Measurements from ENCODE around the gene PCSK2.

The PCSK2 gene

DNA sequence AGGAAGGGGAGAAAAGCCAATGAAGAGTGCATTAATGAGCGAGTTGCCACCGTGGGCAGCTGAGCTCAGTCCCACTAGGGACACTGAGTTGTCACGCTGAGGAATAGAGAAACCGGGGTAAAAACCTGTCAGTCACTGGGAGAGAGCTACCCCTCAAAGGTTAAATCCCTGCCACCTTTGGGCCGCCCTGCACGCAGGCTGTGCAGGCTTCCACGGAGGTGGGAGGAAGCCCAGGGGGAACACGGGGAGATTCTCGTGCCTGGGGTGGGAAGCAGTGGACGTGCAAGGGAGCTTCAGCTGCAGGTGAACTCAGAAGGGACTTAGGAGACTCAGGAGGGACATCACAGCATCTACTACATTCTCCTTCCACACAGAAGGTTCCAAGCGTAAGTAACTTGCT, 253.9 kb downstream of the PCSK2 start:
- H3K4me3 ChIP-seq (ENCODE audit: control insufficient read depth, low read depth, low read length), result no peak overlapping the region
- DNase-seq (ENCODE audit: low read depth), result no peak
- TF ChIP-seq, protein P1, sequence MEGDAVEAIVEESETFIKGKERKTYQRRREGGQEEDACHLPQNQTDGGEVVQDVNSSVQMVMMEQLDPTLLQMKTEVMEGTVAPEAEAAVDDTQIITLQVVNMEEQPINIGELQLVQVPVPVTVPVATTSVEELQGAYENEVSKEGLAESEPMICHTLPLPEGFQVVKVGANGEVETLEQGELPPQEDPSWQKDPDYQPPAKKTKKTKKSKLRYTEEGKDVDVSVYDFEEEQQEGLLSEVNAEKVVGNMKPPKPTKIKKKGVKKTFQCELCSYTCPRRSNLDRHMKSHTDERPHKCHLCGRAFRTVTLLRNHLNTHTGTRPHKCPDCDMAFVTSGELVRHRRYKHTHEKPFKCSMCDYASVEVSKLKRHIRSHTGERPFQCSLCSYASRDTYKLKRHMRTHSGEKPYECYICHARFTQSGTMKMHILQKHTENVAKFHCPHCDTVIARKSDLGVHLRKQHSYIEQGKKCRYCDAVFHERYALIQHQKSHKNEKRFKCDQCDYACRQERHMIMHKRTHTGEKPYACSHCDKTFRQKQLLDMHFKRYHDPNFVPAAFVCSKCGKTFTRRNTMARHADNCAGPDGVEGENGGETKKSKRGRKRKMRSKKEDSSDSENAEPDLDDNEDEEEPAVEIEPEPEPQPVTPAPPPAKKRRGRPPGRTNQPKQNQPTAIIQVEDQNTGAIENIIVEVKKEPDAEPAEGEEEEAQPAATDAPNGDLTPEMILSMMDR (conservative IDR thresholded peaks at IDR 0.05; ENCODE audit: control insufficient read depth, insufficient read depth, low read depth, low read length), result no peak

DNA sequence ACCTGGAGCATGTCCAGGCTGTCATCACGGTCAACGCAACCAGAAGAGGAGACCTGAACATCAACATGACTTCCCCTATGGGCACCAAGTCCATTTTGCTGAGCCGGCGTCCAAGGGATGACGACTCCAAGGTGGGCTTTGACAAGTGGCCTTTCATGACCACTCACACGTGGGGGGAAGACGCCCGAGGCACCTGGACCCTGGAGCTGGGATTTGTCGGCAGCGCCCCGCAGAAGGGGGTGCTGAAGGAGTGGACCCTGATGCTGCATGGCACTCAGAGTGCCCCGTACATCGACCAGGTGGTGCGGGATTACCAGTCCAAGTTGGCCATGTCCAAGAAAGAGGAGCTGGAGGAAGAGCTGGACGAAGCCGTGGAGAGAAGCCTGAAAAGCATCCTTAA, 254.8 kb downstream of the PCSK2 start:
- TF ChIP-seq, protein P1 (conservative IDR thresholded peaks at IDR 0.05; ENCODE audit: control insufficient read depth, insufficient read depth, low read depth, low read length), result no peak
- H3K4me3 ChIP-seq (ENCODE audit: control insufficient read depth, low read depth, low read length), result no peak overlapping the region
- DNase-seq (ENCODE audit: low read depth), result no peak

DNA sequence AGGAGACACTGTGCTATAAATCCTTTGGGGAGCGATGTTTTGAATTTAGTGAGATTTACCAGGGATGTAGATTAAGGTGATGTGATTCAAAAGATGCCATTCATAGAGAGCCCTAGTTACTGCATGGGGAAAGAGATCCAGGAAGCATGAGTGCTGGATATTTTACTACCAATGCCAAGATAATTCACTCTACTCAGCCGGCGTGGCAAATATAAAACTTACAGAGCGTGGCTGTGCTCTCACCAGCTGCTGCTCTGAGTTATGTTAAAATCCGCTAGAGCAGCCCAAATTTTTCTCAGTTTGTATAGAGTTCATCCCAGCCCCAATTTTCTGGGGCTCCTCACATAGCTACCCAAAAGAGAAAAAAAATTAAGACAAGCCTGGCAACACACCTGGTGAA, 255.7 kb downstream of the PCSK2 start:
- no peak for DNase-seq (ENCODE audit: low read depth)
- TF ChIP-seq, protein P1 (conservative IDR thresholded peaks at IDR 0.05; ENCODE audit: control insufficient read depth, insufficient read depth, low read depth, low read length), result no peak
- H3K4me3 ChIP-seq (ENCODE audit: control insufficient read depth, low read depth, low read length), result no peak overlapping the region

DNA sequence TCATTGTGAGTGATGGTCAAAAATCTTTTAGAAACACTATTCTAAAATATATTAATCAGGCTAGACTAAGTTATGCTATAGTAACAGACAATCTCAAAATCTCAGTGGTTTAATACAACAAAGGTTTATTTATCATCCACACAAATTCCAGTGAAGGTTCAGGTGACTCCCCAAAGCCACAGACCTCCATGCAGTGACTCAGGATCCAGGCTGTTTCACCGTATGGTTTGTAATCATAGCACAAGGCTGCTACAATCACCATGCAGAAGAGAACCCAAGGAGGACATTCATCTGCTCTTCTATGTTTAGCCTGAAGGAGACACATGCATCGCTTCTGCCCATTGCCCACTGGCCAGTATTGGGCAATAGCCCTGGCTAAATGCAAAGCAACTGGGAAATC, 258.2 kb downstream of the PCSK2 start:
- no peak overlapping the region for H3K4me3 ChIP-seq (ENCODE audit: control insufficient read depth, low read depth, low read length)
- no peak for DNase-seq (ENCODE audit: low read depth)
- TF ChIP-seq, protein P1 (conservative IDR thresholded peaks at IDR 0.05; ENCODE audit: control insufficient read depth, insufficient read depth, low read depth, low read length), result no peak

DNA sequence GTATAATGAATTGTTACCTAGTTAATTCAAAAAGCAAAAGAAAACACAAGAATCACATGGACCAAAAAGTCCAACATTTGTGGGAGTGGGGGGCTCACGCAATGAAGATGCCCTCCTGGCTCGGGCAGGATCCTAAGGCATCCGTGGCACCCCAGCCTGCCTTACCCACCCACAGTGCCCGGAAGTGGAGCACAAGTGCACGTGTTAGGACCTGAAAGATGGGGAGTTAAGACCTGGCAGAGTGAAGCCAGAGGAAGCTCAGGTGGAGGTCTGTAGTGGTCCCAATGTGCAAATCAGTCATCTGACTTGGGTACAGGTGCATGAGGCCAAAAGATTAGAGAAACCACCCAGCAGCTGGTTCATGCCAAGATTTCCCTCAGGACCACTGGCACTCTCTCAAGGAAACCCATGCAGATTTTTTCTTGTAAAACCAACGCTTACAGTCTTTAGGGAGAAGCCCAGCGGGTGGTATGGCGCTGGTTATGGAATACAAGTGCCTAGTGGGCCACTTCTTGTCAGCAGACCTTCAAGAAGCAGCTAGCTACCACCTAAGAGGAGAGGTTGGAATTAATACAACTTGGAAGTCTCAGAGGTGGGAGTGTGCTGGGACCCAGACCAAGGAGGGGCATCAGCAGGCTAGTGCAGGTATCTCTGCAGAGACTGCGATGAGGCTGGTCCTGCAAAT, 262.2 kb downstream of the PCSK2 start:
- TF ChIP-seq, protein P1 (conservative IDR thresholded peaks at IDR 0.05; ENCODE audit: control insufficient read depth, insufficient read depth, low read depth, low read length), result no peak
- no peak for DNase-seq (ENCODE audit: low read depth)
- no peak overlapping the region for H3K4me3 ChIP-seq (ENCODE audit: control insufficient read depth, low read depth, low read length)

DNA sequence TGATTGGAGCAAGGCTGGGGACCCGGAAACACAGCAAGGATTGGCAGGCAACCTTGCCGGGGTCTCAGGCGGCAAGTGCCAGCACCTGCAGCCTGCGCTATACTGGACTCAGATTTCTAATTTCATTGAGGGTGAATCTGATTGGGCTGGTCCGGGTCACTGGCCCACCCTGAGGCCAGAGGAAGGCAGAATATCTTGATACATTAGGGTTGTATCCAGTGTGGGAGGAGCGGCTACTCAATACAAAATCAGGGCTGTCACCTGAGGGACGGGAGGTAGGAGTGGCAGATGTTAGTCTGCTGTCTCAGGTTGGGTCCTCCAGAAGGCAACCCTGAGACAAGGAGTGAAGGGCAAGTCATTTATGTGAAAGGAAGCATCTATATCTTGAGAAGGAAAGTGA, 263.7 kb downstream of the PCSK2 start:
- H3K4me3 ChIP-seq (ENCODE audit: control insufficient read depth, low read depth, low read length), result no peak overlapping the region
- DNase-seq (ENCODE audit: low read depth), result no peak
- TF ChIP-seq, protein P1 (conservative IDR thresholded peaks at IDR 0.05; ENCODE audit: control insufficient read depth, insufficient read depth, low read depth, low read length), result no peak

DNA sequence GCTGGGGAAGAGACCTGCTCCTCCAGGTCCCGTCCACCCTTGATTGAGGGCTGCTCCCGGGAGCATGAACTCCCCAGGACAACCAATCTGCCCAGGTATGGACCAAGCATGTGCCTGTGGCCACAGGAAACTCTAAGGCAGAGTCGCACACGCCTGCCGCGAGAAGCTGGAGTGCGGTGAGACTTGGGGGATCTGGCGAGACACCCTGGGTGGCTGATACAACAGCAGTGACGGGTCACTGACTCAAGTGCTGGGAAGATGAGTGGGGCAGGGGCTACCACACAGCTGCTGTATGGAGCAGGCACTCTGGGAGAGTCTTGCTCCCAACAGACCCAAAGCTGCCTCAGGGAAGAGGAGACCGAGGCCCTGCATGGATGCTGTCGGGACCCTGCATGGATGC, 264.2 kb downstream of the PCSK2 start:
- DNase-seq (ENCODE audit: low read depth), result no peak
- no peak overlapping the region for H3K4me3 ChIP-seq (ENCODE audit: control insufficient read depth, low read depth, low read length)
- TF ChIP-seq, protein P1 (conservative IDR thresholded peaks at IDR 0.05; ENCODE audit: control insufficient read depth, insufficient read depth, low read depth, low read length), result no peak

Data from fibroblast of mammary gland (primary cell).